Right lobe of liver (tissue), 6 donors: ENCODE results near the gene DCAF6. TPM values are rescaled to one million over a fixed set of nuclear protein-coding genes. Genes with fewer than 3 reads are reported as not detected.

Source experiments
- ATAC-seq, 4 donors: fragments of 200-7000 bp; cut with Tn5 transposase; one replicate each; pipeline ENCODE4 v1.9.1; 2020; ENCODE audit warnings: mild to moderate bottlenecking in 4 of 4, moderate library complexity in 4 of 4
- DNase-seq, 3 donors: peaks; one replicate each; pipeline ENCODE4 v3.0.0-alpha.2; 2020
- H3K27ac ChIP-seq, 3 donors: fragments of 200-600 bp; one replicate each; pipeline ENCODE4 v1.8.0; 2022
- H3K27me3 ChIP-seq, 2 donors: fragments of 200-600 bp; one replicate each; pipeline ENCODE4 v1.8.0; 2022
- H3K36me3 ChIP-seq, 4 donors: fragments of 200-600 bp; sonication (generic) in 1 of 4; one replicate each; pipeline versions ENCODE4 v1.5.1 to v1.8.0; 2017 to 2022; ENCODE audit warnings: control low read depth in 1 of 4
- H3K4me1 ChIP-seq, 4 donors: fragments of 200-600 bp; sonication (generic) in 1 of 4; one replicate each; pipeline versions ENCODE4 v1.5.1 to v1.8.0; 2017 to 2022; ENCODE audit warnings: control low read depth in 1 of 4
- H3K4me3 ChIP-seq, 3 donors: fragments of 200-600 bp; one replicate each; pipeline ENCODE4 v1.8.0; 2022
- H3K9me3 ChIP-seq, 4 donors: fragments of 200-600 bp; sonication (generic) in 1 of 4; one replicate each; pipeline versions ENCODE4 v1.5.1 to v1.8.0; 2017 to 2022; ENCODE audit warnings: control low read depth in 1 of 4
- POLR2A ChIP-seq: fragments of 450-650 bp; IDR thresholded peaks from one replicate; pipeline ENCODE4 v1.6.1; 2017; ENCODE audit warnings: antibody characterized with exemption, mild to moderate bottlenecking
- WGBS: methylation state at CpG from one replicate; pipeline ENCODE4 v1.1.6; 2018; ENCODE audit warnings: low coverage, low lambda C conversion rate; ENCODE audit not compliant: insufficient coverage; ENCODE audit errors: missing lambda C conversion rate; 5-methylcytosine and 5-hydroxymethylcytosine counted together
- intact Hi-C, 2 donors: fragments of 100-400 bp; cut with DNase I; formaldehyde crosslinking; loops; one replicate each; pipeline versions ENCODE4 v1.11.2 to v1.14.1; 2022
- total RNA-seq, 6 experiments: library from RNA; depleted of rRNA in 2 of 6; stranded (reverse); fragments of >200 nt in 2 of 6; fragmentation: NEBNext Ultra II Directional in 3 of 6; extraction: Animal tissue kit (Norgen Biotek cat#: 25700) in 3 of 6; gene quantifications; one replicate each; pipeline versions ENCODE4 v1.1.0 to v1.2.4, GENCODE V29; 2016 to 2023
- TF ChIP-seq, protein P1 (sequence below), 4 donors: fragments of 200-600 bp in 3 of 4; fragments of 450-650 bp in 1 of 4; IDR thresholded peaks; one replicate each; pipeline versions ENCODE4 v1.5.1 to v1.8.0; 2016 to 2022; ENCODE audit warnings: antibody characterized with exemption in 4 of 4, mild to moderate bottlenecking in 2 of 4
- donor health status: DM: no; HTN: yes; CAD: no.
- donor health status: DM: no; HTN: no; CAD: no.
- donor health status: DM: no; HTN: no; CAD: no.
- donor health status: DM: no; HTN: yes; CAD: no.
- donor health status: DM: no; HTN: yes; CAD: no.

The DCAF6 gene
- total RNA-seq, 6 experiments from 2014 or later = 35.8 to 65.9 (median 48.8) TPM

DNA sequence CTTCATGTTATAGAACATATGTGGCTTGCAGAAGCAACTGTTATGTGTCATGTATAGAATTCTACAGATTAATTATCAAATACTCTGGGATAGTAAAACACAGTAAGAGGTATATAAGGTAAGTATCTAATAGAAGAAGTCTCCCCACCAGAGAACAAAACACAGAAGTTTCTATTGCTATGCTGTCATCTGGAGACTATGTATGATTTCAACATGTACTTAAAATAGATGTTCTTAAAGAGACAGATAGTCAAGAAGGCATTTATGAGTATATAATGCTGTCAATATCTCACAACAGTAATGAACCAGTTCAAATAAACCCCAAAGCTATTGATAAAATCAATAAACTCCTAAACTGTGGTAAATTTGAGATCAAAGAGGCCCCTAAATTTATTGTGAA, 14.5 kb upstream of the DCAF6 start:
- Histone ChIP-seq H3K36me3 (peaks cover 0 to 9% (median 0%) of the 10 kb centered on the region in 4 donors), H3K4me1 (peaks cover 0 to 82% (median 11%) of the 10 kb centered on the region in 4 donors), H3K27me3 (no peaks in the 10 kb centered on the region), H3K4me3 (no peak overlapping the region), H3K27ac (no peak overlapping the region), H3K9me3 (no peaks in the 10 kb centered on the region)
- DNase-seq (no peak), ATAC-seq (no peak)
- intact Hi-C loops = no loop called here
- TF ChIP-seq POLR2A = no peak
- TF ChIP-seq, protein P1, sequence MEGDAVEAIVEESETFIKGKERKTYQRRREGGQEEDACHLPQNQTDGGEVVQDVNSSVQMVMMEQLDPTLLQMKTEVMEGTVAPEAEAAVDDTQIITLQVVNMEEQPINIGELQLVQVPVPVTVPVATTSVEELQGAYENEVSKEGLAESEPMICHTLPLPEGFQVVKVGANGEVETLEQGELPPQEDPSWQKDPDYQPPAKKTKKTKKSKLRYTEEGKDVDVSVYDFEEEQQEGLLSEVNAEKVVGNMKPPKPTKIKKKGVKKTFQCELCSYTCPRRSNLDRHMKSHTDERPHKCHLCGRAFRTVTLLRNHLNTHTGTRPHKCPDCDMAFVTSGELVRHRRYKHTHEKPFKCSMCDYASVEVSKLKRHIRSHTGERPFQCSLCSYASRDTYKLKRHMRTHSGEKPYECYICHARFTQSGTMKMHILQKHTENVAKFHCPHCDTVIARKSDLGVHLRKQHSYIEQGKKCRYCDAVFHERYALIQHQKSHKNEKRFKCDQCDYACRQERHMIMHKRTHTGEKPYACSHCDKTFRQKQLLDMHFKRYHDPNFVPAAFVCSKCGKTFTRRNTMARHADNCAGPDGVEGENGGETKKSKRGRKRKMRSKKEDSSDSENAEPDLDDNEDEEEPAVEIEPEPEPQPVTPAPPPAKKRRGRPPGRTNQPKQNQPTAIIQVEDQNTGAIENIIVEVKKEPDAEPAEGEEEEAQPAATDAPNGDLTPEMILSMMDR (IDR thresholded peaks at IDR 0.05) = no peak

GRCh38 chr1:167922611-167923074, 13.8 kb upstream of the DCAF6 start:
- WGBS = 25% methylated on average over 1 of the region's 1 CpG
- Histone ChIP-seq H3K27ac (no peak overlapping the region), H3K9me3 (no peaks in the 10 kb centered on the region), H3K36me3 (peaks cover 0 to 9% (median 0%) of the 10 kb centered on the region in 4 donors), H3K27me3 (no peaks in the 10 kb centered on the region), H3K4me1 (peaks cover 0 to 76% (median 11%) of the 10 kb centered on the region in 4 donors), H3K4me3 (no peak overlapping the region)
- no peak for DNase-seq
- ATAC-seq = no peak
- intact Hi-C loops = no loop called here
- TF ChIP-seq POLR2A = no peak

GRCh38 chr1:167923324-167924056, 13.0 kb upstream of the DCAF6 start:
- Histone ChIP-seq H3K27ac (no peak overlapping the region), H3K36me3 (peaks cover 0 to 3% (median 0%) of the 10 kb centered on the region in 4 donors), H3K4me1 (peaks cover 0 to 73% (median 11%) of the 10 kb centered on the region in 4 donors), H3K9me3 (no peaks in the 10 kb centered on the region), H3K4me3 (no peak overlapping the region), H3K27me3 (no peaks in the 10 kb centered on the region)
- no peak for ATAC-seq
- intact Hi-C loops = no loop called here
- no peak for DNase-seq
- no peak for TF ChIP-seq POLR2A
- TF ChIP-seq, protein P1 (IDR thresholded peaks at IDR 0.05) = no peak
- 66% methylated on average over 2 of the region's 3 CpGs for WGBS

DNA sequence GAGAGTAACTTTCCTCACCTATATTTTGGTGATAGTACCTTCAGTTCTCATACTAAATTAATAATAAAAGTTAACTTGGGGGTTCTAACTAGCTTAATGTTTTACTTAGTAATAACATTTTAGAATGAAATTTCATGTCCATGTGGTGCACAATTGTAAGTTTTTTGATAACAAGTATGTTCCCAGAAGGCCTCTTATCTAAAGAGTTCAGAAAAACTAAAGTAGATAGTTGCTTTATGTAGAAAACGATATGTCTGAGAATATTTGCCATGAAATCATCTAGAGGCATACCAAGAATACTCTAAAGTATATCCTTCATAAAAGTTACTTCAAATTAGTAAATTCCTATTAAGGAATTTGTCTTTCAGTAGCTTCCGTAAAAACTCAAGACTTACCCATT, 12.4 kb upstream of the DCAF6 start:
- DNase-seq (no peak), ATAC-seq (no peak)
- TF ChIP-seq, protein P1 (IDR thresholded peaks at IDR 0.05) = no peak
- no peak for TF ChIP-seq POLR2A
- Histone ChIP-seq H3K36me3 (peaks cover 0 to 3% (median 0%) of the 10 kb centered on the region in 4 donors), H3K27me3 (no peaks in the 10 kb centered on the region), H3K4me3 (no peak overlapping the region), H3K9me3 (no peaks in the 10 kb centered on the region), H3K27ac (no peak overlapping the region), H3K4me1 (peaks cover 0 to 74% (median 11%) of the 10 kb centered on the region in 4 donors)
- intact Hi-C loops = no loop called here
- WGBS = 87% methylated on average over 2 of the region's 2 CpGs

- no peaks in the 10 kb centered on the region for H3K9me3 ChIP-seq
- H3K36me3 ChIP-seq = peaks cover 0 to 3% (median 0%) of the 10 kb centered on the region in 4 donors
- TF ChIP-seq, protein P1 (IDR thresholded peaks at IDR 0.05) = no peak
- TF ChIP-seq POLR2A = no peak
- H3K4me3 ChIP-seq = no peak overlapping the region
- DNase-seq (no peak), ATAC-seq (no peak)
- H3K4me1 ChIP-seq = peaks cover 0 to 74% (median 10%) of the 10 kb centered on the region in 4 donors
- 70% methylated on average over 2 of the region's 2 CpGs for WGBS
- intact Hi-C loops = no loop called here
- H3K27me3 ChIP-seq = no peaks in the 10 kb centered on the region
- H3K27ac ChIP-seq = no peak overlapping the region
Measured at GRCh38 chr1:167924543-167925231, 11.8 kb upstream of the DCAF6 start.
